GM23338 (cell line): ENCODE measurements around the gene CYP11A1. TPM values are rescaled to one million over a fixed set of nuclear protein-coding genes. Genes with fewer than 3 reads are reported as not detected.

ENCODE experiments used
- ATAC-seq: fragments of 200-7000 bp; cut with Tn5 transposase; 3 replicates; pipeline ENCODE4 v1.9.1; 2020
- DNase-seq: peaks from one replicate; pipeline ENCODE4 v3.0.0-alpha.2; 2015; ENCODE audit warnings: low spot score
- H2AFZ ChIP-seq: fragments of 200-600 bp; sonication (generic); 2 replicates; pipeline ENCODE4 v1.8.0; 2016; ENCODE audit warnings: antibody characterized with exemption, mild to moderate bottlenecking, moderate library complexity
- H3F3A ChIP-seq: fragments of 200-600 bp; sonication (generic); replicated peaks from 2 replicates; pipeline ENCODE4 v1.8.0; 2017; ENCODE audit warnings: antibody characterized with exemption, mixed run types, low read depth
- H3K27ac ChIP-seq: fragments of 200-600 bp; sonication (generic); 2 replicates; pipeline ENCODE4 v1.6.1; 2016; ENCODE audit warnings: low read depth
- H3K27me3 ChIP-seq: fragments of 200-600 bp; sonication (generic); 2 replicates; pipeline ENCODE4 v1.8.0; 2016; ENCODE audit warnings: mild to moderate bottlenecking, mixed run types, moderate library complexity; ENCODE audit not compliant: insufficient read depth
- H3K36me3 ChIP-seq: fragments of 200-600 bp; sonication (generic); 2 replicates; pipeline ENCODE4 v1.8.0; 2016; ENCODE audit warnings: mild to moderate bottlenecking; ENCODE audit not compliant: insufficient read depth
- H3K4me1 ChIP-seq: fragments of 200-600 bp; sonication (generic); 2 replicates; pipeline ENCODE4 v1.8.0; 2016; ENCODE audit warnings: mild to moderate bottlenecking, moderate library complexity; ENCODE audit not compliant: insufficient read depth
- H3K4me2 ChIP-seq: fragments of 200-600 bp; sonication (generic); 2 replicates; pipeline ENCODE4 v1.7.1; 2017; ENCODE audit warnings: mixed run types
- H3K4me3 ChIP-seq: fragments of 200-600 bp; sonication (generic); 2 replicates; pipeline ENCODE4 v1.6.1; 2016; ENCODE audit warnings: mixed run types
- H3K79me2 ChIP-seq: fragments of 200-600 bp; sonication (generic); replicated peaks from 2 replicates; pipeline ENCODE4 v1.8.0; 2017; ENCODE audit warnings: mild to moderate bottlenecking; ENCODE audit not compliant: insufficient read depth
- H3K9me2 ChIP-seq: fragments of 200-600 bp; sonication (generic); 2 replicates; pipeline ENCODE4 v1.8.0; 2017; ENCODE audit not compliant: insufficient read depth
- H4K20me1 ChIP-seq: fragments of 200-600 bp; sonication (generic); replicated peaks from 2 replicates; pipeline ENCODE4 v1.8.0; 2017; ENCODE audit warnings: mild to moderate bottlenecking; ENCODE audit not compliant: insufficient read depth
- H3K27ac Mint-ChIP-seq: 2 replicates; pipeline ENCODE4 v1.8.0; 2020; ENCODE audit warnings: inconsistent platforms, mild to moderate bottlenecking, moderate library complexity, mixed read lengths
- H3K27me3 Mint-ChIP-seq: 3 replicates; pipeline ENCODE4 v1.8.0; 2022; ENCODE audit warnings: low read depth, mild to moderate bottlenecking, moderate library complexity, mixed read lengths, inconsistent platforms; ENCODE audit not compliant: insufficient read depth, poor library complexity
- H3K36me3 Mint-ChIP-seq: 3 replicates; pipeline ENCODE4 v1.8.0; 2021; ENCODE audit warnings: low read depth, mild to moderate bottlenecking, inconsistent platforms, moderate library complexity, mixed read lengths
- H3K4me1 Mint-ChIP-seq: 3 replicates; pipeline ENCODE4 v1.8.0; 2020; ENCODE audit warnings: mild to moderate bottlenecking, inconsistent platforms, mixed read lengths
- H3K4me3 Mint-ChIP-seq: 3 replicates; pipeline ENCODE4 v1.8.0; 2021; ENCODE audit warnings: moderate library complexity, mild to moderate bottlenecking, inconsistent platforms, mixed read lengths
- H3K9me3 Mint-ChIP-seq: 3 replicates; pipeline ENCODE4 v1.8.0; 2020; ENCODE audit warnings: moderate library complexity, mild to moderate bottlenecking, inconsistent platforms, mixed read lengths
- CREB1 ChIP-seq: fragments of 250-450 bp; sonication (Bioruptor Pico); IDR thresholded peaks from 2 replicates; pipeline ENCODE4 v1.5.0; 2020; ENCODE audit warnings: low read depth, mild to moderate bottlenecking, moderate library complexity
- CTCF ChIP-seq, 2 experiments: fragments of 200-600 bp in 1 of 2; sonication (generic) in 1 of 2; conservative IDR thresholded peaks; 2 replicates each; pipeline versions ENCODE4 v1.5.1 to v1.6.1; 2016 to 2017; ENCODE audit warnings: antibody characterized with exemption in 2 of 2, low read depth in 2 of 2, mild to moderate bottlenecking in 2 of 2, moderate library complexity in 1 of 2
- EZH2 ChIP-seq: fragments of 200-600 bp; sonication (generic); IDR thresholded peaks from one replicate; pipeline ENCODE4 v1.8.0; 2017; ENCODE audit warnings: antibody characterized with exemption, mild to moderate bottlenecking, low read depth; ENCODE audit not compliant: unreplicated experiment
- EZH2phosphoT487 ChIP-seq: fragments of 200-600 bp; sonication (generic); IDR thresholded peaks from one replicate; pipeline ENCODE4 v1.8.1; 2018; ENCODE audit warnings: antibody characterized with exemption; ENCODE audit not compliant: unreplicated experiment
- JUNB ChIP-seq: IDR thresholded peaks from one replicate; pipeline ENCODE4 v1.6.1; 2016; ENCODE audit warnings: antibody characterized with exemption; ENCODE audit not compliant: unreplicated experiment
- ZNF462 ChIP-seq: fragments of 250-450 bp; sonication (Bioruptor Pico); IDR thresholded peaks from 2 replicates; pipeline ENCODE4 v1.5.0; 2020; ENCODE audit warnings: mild to moderate bottlenecking, moderate library complexity
- polyA plus RNA-seq: library from polyadenylated mRNA; unstranded; fragments of >200 nt; fragmentation: Nextera tagmentation; extraction: Ambion mirVana; gene quantifications from 2 replicates; pipeline ENCODE4 v1.2.1, GENCODE V29; 2016
- total RNA-seq: library from RNA; depleted of rRNA; stranded (reverse); fragments of >200 nt; shearing (Covaris generic); gene quantifications from 2 replicates; pipeline ENCODE4 v1.2.3, GENCODE V29; 2014

CYP11A1 gene
- total and polyA plus RNA-seq, 2 experiments from 2014 or later, result 1.2 to 1.7 TPM

DNA sequence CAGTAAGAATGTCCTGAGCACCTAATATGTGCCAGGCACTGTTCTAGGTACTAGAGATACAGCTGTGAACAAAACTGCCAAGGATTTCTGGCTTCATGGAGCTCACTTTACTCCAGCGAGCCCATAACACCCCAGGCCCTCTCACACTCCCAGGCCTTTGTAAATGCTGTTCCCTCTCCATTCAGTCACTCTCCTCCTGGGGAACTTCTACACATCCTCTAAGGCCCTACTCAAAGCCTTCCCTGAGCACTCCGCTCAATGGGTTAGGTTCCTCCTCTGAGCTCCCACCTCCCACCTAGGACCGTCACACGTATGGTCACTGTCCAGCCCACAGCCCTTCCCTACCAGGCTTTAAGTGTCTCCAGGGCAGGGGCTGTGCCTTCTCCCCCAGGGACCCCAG lies 39.1 kb upstream of the CYP11A1 start (continued):
- no peak for TF ChIP-seq CTCF (conservative IDR thresholded peaks at IDR 0.05; ENCODE audit: low read depth in 2 of 2)
- no peak for TF ChIP-seq EZH2
- TF ChIP-seq CREB1, result no peak

- Histone ChIP-seq H3K4me1 (peaks cover 3% of the 10 kb centered on the region; the same call in 1 of the 2 replicates), H2AFZ (no peak overlapping the region), H3K27ac (no peak overlapping the region), H3K9me2 (no peaks in the 10 kb centered on the region), H3F3A (no peaks in the 10 kb centered on the region), H3K27me3 (no peaks in the 10 kb centered on the region), H3K79me2 (no peaks in the 10 kb centered on the region), H4K20me1 (no peaks in the 10 kb centered on the region), H3K4me2 (no peak overlapping the region), H3K36me3 (no peaks in the 10 kb centered on the region), H3K4me3 (no peak overlapping the region)
- H3K27me3 Mint-ChIP-seq, result peaks cover 11% of the 10 kb centered on the region
- DNase-seq, result no peak
- ATAC-seq, result no peak
- H3K9me3 Mint-ChIP-seq, result no peaks in the 10 kb centered on the region
- H3K4me3 Mint-ChIP-seq, result no peak overlapping the region
- H3K4me1 Mint-ChIP-seq, result peaks cover 17% of the 10 kb centered on the region
- no peak overlapping the region for H3K27ac Mint-ChIP-seq
- no peaks in the 10 kb centered on the region for H3K36me3 Mint-ChIP-seq
- TF ChIP-seq EZH2phosphoT487 (no peak), EZH2 (no peak), JUNB (no peak), ZNF462 (no peak)
These were observed 38.4 kb upstream of the CYP11A1 start for GRCh38 chr15:74405823-74406222.
